ENCODE data around the gene IQCM.

Gene IQCM

GRCh38 chr4:149754526-149754925 lies 61.1 kb downstream of the IQCM start:
- no peak overlapping the region for H3K4me3 ChIP-seq (ENCODE audit: low read depth, low read length)
- no peak for DNase-seq (ENCODE audit: low read depth)
- TF ChIP-seq CTCF (IDR thresholded peaks at IDR 0.05; ENCODE audit: low read depth, low read length, missing control alignments), result no peak

- H3K4me3 ChIP-seq (ENCODE audit: low read depth, low read length), result no peak overlapping the region
- no peak for TF ChIP-seq CTCF (IDR thresholded peaks at IDR 0.05; ENCODE audit: low read depth, low read length, missing control alignments)
- no peak for DNase-seq (ENCODE audit: low read depth)
These were observed 62.9 kb downstream of the IQCM start for GRCh38 chr4:149752729-149753128.

- H3K4me3 ChIP-seq (ENCODE audit: low read depth, low read length), result no peak overlapping the region
- TF ChIP-seq CTCF (IDR thresholded peaks at IDR 0.05; ENCODE audit: low read depth, low read length, missing control alignments), result no peak
- DNase-seq (ENCODE audit: low read depth), result no peak
These were observed 64.5 kb downstream of the IQCM start for GRCh38 chr4:149751174-149751573.

- no peak overlapping the region for H3K4me3 ChIP-seq (ENCODE audit: low read depth, low read length)
- no peak for TF ChIP-seq CTCF (IDR thresholded peaks at IDR 0.05; ENCODE audit: low read depth, low read length, missing control alignments)
- no peak for DNase-seq (ENCODE audit: low read depth)
These were observed 65.9 kb downstream of the IQCM start for GRCh38 chr4:149749784-149750183.

GRCh38 chr4:149747646-149748045 lies 68.0 kb downstream of the IQCM start:
- no peak for TF ChIP-seq CTCF (IDR thresholded peaks at IDR 0.05; ENCODE audit: low read depth, low read length, missing control alignments)
- DNase-seq (ENCODE audit: low read depth), result no peak

GRCh38 chr4:149746276-149746675 lies 69.4 kb downstream of the IQCM start:
- no peak for TF ChIP-seq CTCF (IDR thresholded peaks at IDR 0.05; ENCODE audit: low read depth, low read length, missing control alignments)
- DNase-seq (ENCODE audit: low read depth), result no peak
- no peak overlapping the region for H3K4me3 ChIP-seq (ENCODE audit: low read depth, low read length)

More at GRCh38 chr4:149747646-149748045, 68.0 kb downstream of the IQCM start:
- H3K4me3 ChIP-seq (ENCODE audit: low read depth, low read length), result no peak overlapping the region

- no peak for DNase-seq (ENCODE audit: low read depth)
- no peak for TF ChIP-seq CTCF (IDR thresholded peaks at IDR 0.05; ENCODE audit: low read depth, low read length, missing control alignments)
- H3K4me3 ChIP-seq (ENCODE audit: low read depth, low read length), result no peak overlapping the region
These were observed 74.3 kb downstream of the IQCM start for GRCh38 chr4:149741186-149741831.
